GM20000 (cell line): Measurements from ENCODE around the gene S100PBP.

Source experiments
- DNase-seq: peaks from one replicate; pipeline ENCODE4 v3.0.0; 2012; ENCODE audit warnings: low spot score
- CTCF ChIP-seq: IDR thresholded peaks from 2 replicates; pipeline ENCODE4 v1.5.1; 2012; ENCODE audit warnings: mild to moderate bottlenecking, control low read depth; ENCODE audit errors: extremely low read depth, missing control alignments

S100PBP gene

GRCh38 chr1:32868085-32868484 is 50.6 kb downstream of the S100PBP start:
- no peak for DNase-seq
- no peak for TF ChIP-seq CTCF

GRCh38 chr1:32868806-32869455 is 51.5 kb downstream of the S100PBP start:
- no peak for TF ChIP-seq CTCF
- no peak for DNase-seq

GRCh38 chr1:32869923-32870614 is 52.6 kb downstream of the S100PBP start:
- no peak for TF ChIP-seq CTCF

GRCh38 chr1:32870615-32871363 is 53.3 kb downstream of the S100PBP start, which contains the start of gene FNDC5:
TSS of gene FNDC5 (minus strand) at chr1:32870912.
- DNase-seq, result peak; percentile 52
- TF ChIP-seq CTCF, result no peak

More at GRCh38 chr1:32869923-32870614, 52.6 kb downstream of the S100PBP start:
- DNase-seq, result no peak

GRCh38 chr1:32871364-32872191 is 54.1 kb downstream of the S100PBP start:
- no peak for DNase-seq
- TF ChIP-seq CTCF, result no peak

GRCh38 chr1:32872192-32872460 is 54.7 kb downstream of the S100PBP start:
- no peak for TF ChIP-seq CTCF
- no peak for DNase-seq
